Spinal cord (tissue), 10 donors: ENCODE results near the gene MLF2. TPM values are rescaled to one million over a fixed set of nuclear protein-coding genes. Genes with fewer than 3 reads are reported as not detected.
A peak's percentile ranks its signal among the peaks of the same experiment; 100 is the strongest.

Source experiments
- DNase-seq, 6 donors: peaks; one replicate each; pipeline versions ENCODE4 v3.0.0 to v3.0.0-alpha.2; 2013 to 2015; ENCODE audit warnings: low spot score in 6 of 6, low read depth in 4 of 6
- H3K27ac ChIP-seq: one replicate; pipeline ENCODE4 v1.5.1; 2013; ENCODE audit warnings: low read depth, low read length, control low read depth
- H3K27me3 ChIP-seq: one replicate; pipeline ENCODE4 v1.6.1; 2013; ENCODE audit warnings: low read length; ENCODE audit not compliant: control insufficient read depth, insufficient read depth
- H3K36me3 ChIP-seq: one replicate; pipeline ENCODE4 v1.6.1; 2013; ENCODE audit warnings: low read length; ENCODE audit not compliant: control insufficient read depth, insufficient read depth
- H3K4me1 ChIP-seq: one replicate; pipeline ENCODE4 v1.6.1; 2013; ENCODE audit warnings: low read length; ENCODE audit not compliant: control insufficient read depth, insufficient read depth
- H3K4me3 ChIP-seq: one replicate; pipeline ENCODE4 v1.5.1; 2013; ENCODE audit warnings: low read depth, low read length, control low read depth
- H3K9me3 ChIP-seq: one replicate; pipeline ENCODE4 v1.6.1; 2013; ENCODE audit warnings: low read length; ENCODE audit not compliant: control insufficient read depth, insufficient read depth
- WGBS: methylation state at CpG from one replicate; pipeline ENCODE4 v1.1.5; 2013; ENCODE audit warnings: missing lambda C conversion rate; ENCODE audit not compliant: insufficient coverage; 5-methylcytosine and 5-hydroxymethylcytosine counted together
- polyA plus RNA-seq, 2 donors: library from polyadenylated mRNA; unstranded; fragments of 120-200 nt; gene quantifications; one replicate each; pipeline ENCODE4 v1.2.1, GENCODE V29; 2013; ENCODE audit not compliant: insufficient read length in 2 of 2
- total RNA-seq, 2 donors: library from RNA; depleted of rRNA in 1 of 2; stranded (reverse); fragments of 120-200 nt in 1 of 2; fragments of >200 nt in 1 of 2; gene quantifications; one replicate each; pipeline versions ENCODE4 v1.2.3 to v1.2.4, GENCODE V29; 2013 to 2014
- donor health status: healthy.

The MLF2 gene
- total and polyA plus RNA-seq, 4 donors, result 91.4 to 319 (median 228) TPM

DNA sequence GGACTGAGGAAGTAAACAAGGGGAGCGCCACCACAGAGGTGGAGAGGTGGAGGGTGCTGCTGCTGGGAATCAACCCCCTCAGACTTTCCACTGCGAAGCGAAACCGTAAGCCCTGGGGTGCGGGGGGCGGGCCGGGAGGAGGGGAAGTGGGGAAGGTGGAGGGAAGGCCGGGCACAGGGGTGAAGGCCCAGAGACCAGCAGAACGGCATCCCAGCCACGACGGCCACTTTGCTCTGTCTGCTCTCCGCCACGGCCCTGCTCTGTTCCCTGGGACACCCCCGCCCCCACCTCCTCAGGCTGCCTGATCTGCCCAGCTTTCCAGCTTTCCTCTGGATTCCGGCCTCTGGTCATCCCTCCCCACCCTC lies 19.4 kb upstream of the MLF2 start, which contains the start of gene LAG3:
LAG3 (plus strand) TSS at position 190 of the 365 bp plus-strand sequence. CDS start 333 bp downstream, outside the sequence.
- peaks cover 60% of the 10 kb centered on the region for H3K36me3 ChIP-seq
- H3K9me3 ChIP-seq, result no peaks in the 10 kb centered on the region
- H3K27ac ChIP-seq, result no peak within 1 kb of the TSS
- no peak for DNase-seq
- H3K27me3 ChIP-seq, result no peaks in the 10 kb centered on the region
- H3K4me1 ChIP-seq, result peaks cover 42% of the 10 kb centered on the region
- WGBS, result 49% methylated on average over 9 of the region's 15 CpGs
- no peak within 1 kb of the TSS for H3K4me3 ChIP-seq

DNA sequence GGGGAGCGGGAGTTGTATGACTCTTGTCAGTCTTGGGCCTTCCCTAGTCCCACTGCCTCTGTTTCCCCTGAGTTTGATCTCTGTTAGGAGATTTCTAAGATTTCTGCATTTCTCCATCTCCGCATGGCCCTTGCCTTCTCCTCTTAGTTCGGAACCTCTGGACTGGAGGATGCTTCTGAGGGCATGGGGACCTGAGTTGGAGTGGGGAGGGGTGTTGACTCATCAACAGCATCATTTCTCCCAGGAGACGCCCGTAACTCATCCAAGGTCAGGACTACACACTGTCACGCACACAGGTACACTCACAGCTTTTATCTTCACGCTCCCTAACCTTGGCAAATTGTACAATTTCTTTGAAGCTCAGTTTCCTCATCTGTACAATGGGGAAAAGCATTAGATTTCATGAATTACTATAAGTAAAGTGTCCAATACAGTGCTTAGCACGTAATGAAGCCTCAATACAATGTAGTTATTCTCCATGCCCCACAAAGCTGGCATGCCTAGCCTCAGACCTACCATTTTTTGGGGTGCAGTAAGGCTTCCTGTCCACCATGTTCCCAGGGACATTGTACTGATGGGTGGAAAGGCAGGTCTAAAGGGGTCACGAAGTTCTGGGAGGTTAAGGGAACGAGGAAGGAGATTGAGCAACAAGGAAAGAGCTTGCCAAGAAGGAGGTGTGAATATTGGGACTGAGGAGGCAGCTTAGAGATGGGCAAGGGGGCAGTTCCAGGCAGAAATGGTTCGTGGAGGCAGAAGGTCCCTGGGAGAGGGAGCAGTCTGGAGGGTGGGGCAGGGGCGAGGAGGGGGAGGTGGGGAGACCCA lies 18.8 kb upstream of the MLF2 start:
- Histone ChIP-seq H3K9me3 (no peaks in the 10 kb centered on the region), H3K27me3 (no peaks in the 10 kb centered on the region), H3K4me1 (peaks cover 43% of the 10 kb centered on the region), H3K27ac (no peak overlapping the region), H3K36me3 (peaks cover 60% of the 10 kb centered on the region), H3K4me3 (no peak overlapping the region)
- 69% methylated on average over 4 of the region's 12 CpGs for WGBS
- no peak for DNase-seq

DNA sequence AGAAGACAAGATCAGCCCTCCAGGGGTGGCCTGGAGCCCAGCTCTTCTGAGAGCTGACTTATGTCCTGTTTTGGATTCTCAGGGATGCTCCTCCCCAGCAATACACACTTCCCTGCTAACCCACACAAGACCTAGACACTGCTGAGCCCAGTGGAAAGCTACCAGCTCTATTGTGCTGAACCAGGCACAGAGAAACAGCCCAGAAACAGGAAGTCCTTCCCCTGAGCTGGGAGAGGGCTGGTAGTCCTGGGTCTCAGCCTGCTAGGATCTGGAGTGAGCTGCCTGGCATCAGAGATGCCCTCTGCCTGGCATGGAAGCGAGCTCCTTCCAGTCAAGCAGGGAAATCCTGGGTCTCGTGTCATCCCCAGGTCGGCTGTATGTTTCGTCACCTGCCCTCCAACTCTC lies 18.2 kb upstream of the MLF2 start:
- H3K36me3 ChIP-seq, result peaks cover 60% of the 10 kb centered on the region
- no peaks in the 10 kb centered on the region for H3K27me3 ChIP-seq
- 100% methylated on average over 4 of the region's 4 CpGs for WGBS
- H3K9me3 ChIP-seq, result no peaks in the 10 kb centered on the region
- DNase-seq, result no peak
- H3K4me1 ChIP-seq, result peaks cover 43% of the 10 kb centered on the region
- H3K27ac ChIP-seq, result no peak overlapping the region
- no peak overlapping the region for H3K4me3 ChIP-seq

DNA sequence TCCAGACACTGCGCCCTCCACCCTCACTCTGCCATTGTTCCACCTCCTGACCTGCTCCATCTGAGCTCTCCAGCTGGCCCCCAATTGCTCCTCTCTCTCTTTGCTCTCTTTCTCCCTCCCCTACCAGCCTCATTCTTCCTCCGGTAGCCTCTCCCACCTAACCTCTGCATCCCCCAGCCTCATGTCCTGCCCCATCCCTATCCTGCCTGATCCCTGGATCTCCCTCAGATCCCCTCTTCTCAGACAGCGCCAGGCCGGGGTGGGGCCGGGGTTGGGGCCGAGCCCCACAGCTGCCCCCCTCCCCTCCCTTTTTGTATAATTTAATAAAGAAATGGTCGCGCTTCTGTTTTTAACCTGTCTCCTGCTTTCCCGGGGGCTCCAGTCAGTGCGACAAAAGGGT lies 17.7 kb upstream of the MLF2 start:
- Histone ChIP-seq H3K4me3 (no peak overlapping the region), H3K36me3 (peaks cover 60% of the 10 kb centered on the region), H3K4me1 (peaks cover 48% of the 10 kb centered on the region), H3K27me3 (no peaks in the 10 kb centered on the region), H3K27ac (no peak overlapping the region), H3K9me3 (no peaks in the 10 kb centered on the region)
- no peak for DNase-seq
- WGBS, result 36% methylated on average over 1 of the region's 10 CpGs

DNA sequence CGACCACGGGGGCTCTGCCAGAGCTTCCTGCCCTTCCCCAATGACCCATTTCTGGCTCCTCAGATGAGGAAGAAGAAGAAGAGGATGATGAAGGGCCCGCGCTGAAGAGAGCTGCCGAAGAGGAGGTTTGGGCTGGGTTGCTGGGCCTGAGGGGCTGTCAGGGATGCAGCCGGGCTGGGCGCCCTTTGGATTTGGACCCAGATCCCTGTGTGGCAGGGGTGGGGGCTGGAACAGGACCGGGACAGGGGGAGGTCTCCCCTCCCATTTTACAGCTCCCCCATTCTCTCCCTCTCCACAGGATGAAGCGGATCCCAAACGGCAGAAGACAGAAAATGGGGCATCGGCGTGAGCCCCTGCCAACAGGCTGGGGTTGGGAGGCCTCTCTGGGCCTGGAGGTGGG lies 17.2 kb upstream of the MLF2 start:
- 74% methylated on average over 6 of the region's 12 CpGs for WGBS
- Histone ChIP-seq H3K27ac (no peak overlapping the region), H3K4me3 (no peak overlapping the region)

DNA sequence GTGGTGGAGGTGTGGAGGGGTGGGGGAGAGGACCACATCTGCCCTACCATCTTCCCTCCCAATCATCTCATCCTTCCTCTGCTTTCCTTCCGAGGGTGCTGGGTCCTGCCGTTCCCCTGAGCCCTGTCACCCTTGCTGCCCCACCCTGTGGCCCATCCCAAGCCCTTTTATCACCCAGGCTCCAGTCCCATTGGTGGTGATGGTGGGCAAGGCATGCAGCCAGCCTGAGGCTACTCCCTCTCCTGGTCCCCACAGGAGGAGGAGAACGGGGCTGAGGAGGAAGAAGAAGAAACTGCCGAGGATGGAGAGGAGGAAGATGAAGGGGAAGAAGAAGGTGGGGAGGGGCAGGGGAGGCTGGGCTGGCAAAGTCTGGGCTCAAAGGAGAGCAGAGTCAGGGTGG lies 16.7 kb upstream of the MLF2 start:
- no peaks in the 10 kb centered on the region for H3K9me3 ChIP-seq
- no peak for DNase-seq
- 33% methylated on average over 2 of the region's 4 CpGs for WGBS
- H3K27ac ChIP-seq, result no peak overlapping the region
- no peaks in the 10 kb centered on the region for H3K27me3 ChIP-seq
- H3K36me3 ChIP-seq, result peaks cover 50% of the 10 kb centered on the region
- H3K4me3 ChIP-seq, result no peak overlapping the region
- peaks cover 55% of the 10 kb centered on the region for H3K4me1 ChIP-seq

More for the DNA sequence above, 17.2 kb upstream of the MLF2 start:
- Histone ChIP-seq H3K36me3 (peaks cover 55% of the 10 kb centered on the region), H3K4me1 (peaks cover 53% of the 10 kb centered on the region), H3K9me3 (no peaks in the 10 kb centered on the region), H3K27me3 (no peaks in the 10 kb centered on the region)
- DNase-seq, result no peak

DNA sequence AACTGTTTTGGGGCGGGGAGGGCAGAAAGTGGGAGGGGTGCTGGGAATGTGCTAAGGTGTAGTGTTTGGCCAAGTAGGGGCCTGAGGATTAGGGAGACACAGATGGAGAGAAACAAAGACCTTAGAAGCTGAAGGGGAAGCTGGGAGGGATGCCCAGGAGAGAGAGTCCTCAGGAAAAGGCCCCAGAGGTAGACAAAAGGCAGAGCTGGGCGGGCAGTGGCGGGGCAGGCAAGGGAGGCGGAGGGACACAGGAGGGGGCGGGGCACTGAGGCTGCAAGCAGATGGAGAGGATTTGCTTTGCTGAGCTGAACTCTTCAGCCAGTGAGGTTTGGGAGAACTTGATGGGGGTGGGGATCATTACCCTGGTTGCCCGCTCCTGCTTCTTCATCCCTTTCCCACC lies 16.0 kb upstream of the MLF2 start:
- Histone ChIP-seq H3K4me3 (peak overlapping the region; percentile 90), H3K27me3 (no peaks in the 10 kb centered on the region), H3K9me3 (no peaks in the 10 kb centered on the region), H3K4me1 (peaks cover 58% of the 10 kb centered on the region), H3K36me3 (peaks cover 45% of the 10 kb centered on the region), H3K27ac (peak overlapping the region; percentile 43)
- whole genome bisulfite sequencing, result 20% methylated on average over 3 of the region's 6 CpGs
- peak in 2 of 6 donors; percentile 76 to 78 for DNase-seq

DNA sequence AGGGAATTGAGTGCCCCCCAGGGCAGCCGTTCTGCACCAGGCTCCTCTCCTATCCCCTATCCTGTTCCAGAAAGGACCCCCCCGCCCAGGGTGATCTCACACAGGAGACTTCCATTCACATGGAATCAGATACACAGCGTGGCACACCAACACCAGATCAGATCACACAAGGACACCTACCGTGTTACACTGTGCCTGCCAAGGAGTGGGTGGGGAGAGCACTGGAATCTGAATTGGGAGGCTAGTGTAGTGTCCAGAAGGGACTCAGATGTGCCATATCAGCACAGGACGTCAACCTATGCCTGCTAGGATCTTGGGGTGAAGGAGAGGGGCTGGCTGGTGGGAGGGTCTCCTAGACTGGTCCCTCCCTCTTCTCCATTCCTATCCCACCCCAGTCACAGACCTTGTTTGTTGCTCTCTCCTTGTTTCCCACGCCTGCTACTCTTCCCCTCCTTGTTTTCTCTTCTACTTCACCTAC lies 15.5 kb upstream of the MLF2 start:
- Histone ChIP-seq H3K4me1 (peaks cover 62% of the 10 kb centered on the region), H3K27ac (peak overlapping the region; percentile 64), H3K27me3 (no peaks in the 10 kb centered on the region), H3K9me3 (no peaks in the 10 kb centered on the region), H3K4me3 (peak overlapping the region; percentile 90), H3K36me3 (peaks cover 43% of the 10 kb centered on the region)
- DNase-seq, result peak in 2 of 6 donors; percentile 63 to 76
- no CpG with 5 or more reads among the region's 6 CpGs for WGBS

DNA sequence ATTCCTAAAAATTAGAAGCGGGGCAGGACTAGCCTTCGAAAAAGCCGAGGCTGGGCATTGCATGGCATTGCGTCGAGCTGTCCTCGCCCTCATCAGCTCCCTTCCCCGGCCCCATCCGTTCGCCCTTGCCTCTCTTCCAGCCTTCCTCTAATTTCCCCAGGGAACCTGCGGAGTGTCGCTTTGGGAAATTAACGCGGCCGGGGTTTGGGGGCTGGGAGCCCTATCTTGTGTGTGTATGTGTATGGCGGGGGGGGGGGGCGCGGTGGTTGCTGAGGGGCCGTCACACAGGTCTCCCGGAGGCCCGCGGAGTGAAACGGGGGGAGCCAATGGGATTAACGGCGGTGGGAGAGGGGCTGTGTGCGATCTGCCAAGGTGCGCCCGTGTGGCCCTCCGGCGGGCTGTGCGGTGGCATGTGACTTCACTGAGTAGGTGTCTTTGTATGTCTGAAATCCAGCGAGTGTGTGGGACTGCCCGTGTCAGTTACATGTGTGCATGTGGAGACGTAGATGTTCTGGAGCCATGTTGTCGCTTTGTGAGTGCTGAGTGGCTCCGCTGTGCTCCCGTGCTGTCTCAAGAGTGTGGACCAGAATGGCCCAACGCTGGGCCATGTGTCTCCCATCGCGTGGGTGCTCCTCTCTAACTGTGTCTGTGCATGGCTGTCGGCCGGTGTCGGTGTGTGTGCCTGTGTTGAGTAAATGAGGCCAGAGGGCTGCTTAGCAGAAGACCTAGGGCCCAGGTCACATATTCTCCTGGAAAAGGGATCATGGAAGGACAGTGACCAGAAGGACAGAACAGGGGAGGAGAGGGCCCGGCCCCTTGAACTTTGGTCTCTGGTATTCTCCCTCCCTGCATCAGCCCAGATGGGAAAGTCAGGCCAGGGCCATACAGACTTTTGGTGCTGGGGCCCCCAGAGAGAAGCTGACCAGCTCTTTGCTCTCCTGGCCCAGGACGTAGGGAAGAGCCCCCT lies 14.7 kb upstream of the MLF2 start:
- Histone ChIP-seq H3K4me1 (peaks cover 60% of the 10 kb centered on the region), H3K27ac (peak overlapping the region; percentile 83), H3K27me3 (no peaks in the 10 kb centered on the region), H3K4me3 (peak overlapping the region; percentile 90), H3K9me3 (no peaks in the 10 kb centered on the region), H3K36me3 (peaks cover 37% of the 10 kb centered on the region)
- WGBS, result under 1% methylated on average over 38 of the region's 44 CpGs
- DNase-seq, result peak in 2 of 6 donors; percentile 64 to 84
